A673 (cell line): ENCODE data around the gene SUOX. TPM values are rescaled to one million over a fixed set of nuclear protein-coding genes. Genes with fewer than 3 reads are reported as not detected.

Source experiments
- BruUV-seq: library from RNA; stranded (reverse); fragments of 400-500 nt; replicated peaks from 2 replicates; lab custom pipeline; 2021; lab: Mats Ljungman, UMichigan
- CTCF ChIA-PET: fragments of 300-600 bp; sonication (Branson Sonifier 250); formaldehyde crosslinking; loops from one replicate; lab custom pipeline; 2022; ENCODE audit warnings: antibody characterized with exemption; lab: Charles Lee
- POLR2A ChIA-PET: fragments of 300-600 bp; sonication (Branson Sonifier 250); formaldehyde crosslinking; loops from one replicate; lab custom pipeline; 2022; ENCODE audit warnings: antibody characterized with exemption; ENCODE audit not compliant: low non-redundant PET; lab: Charles Lee
- DNase-seq: peaks from one replicate; pipeline ENCODE4 v3.0.0-alpha.2; 2015; ENCODE audit warnings: low spot score
- H3K27ac ChIP-seq: fragments of 200-600 bp; sonication (generic); 2 replicates; pipeline ENCODE4 v1.5.1; 2016; ENCODE audit warnings: mixed run types, low read depth, mild to moderate bottlenecking, mixed read lengths, antibody characterized with exemption, low read length; ENCODE audit not compliant: poor library complexity, severe bottlenecking
- H3K27me3 ChIP-seq: fragments of 200-600 bp; sonication (generic); replicated peaks from 2 replicates; pipeline ENCODE4 v1.6.1; 2017; ENCODE audit warnings: mixed run types, low read depth, mild to moderate bottlenecking, mixed read lengths, antibody characterized with exemption, low read length; ENCODE audit not compliant: insufficient read depth, poor library complexity
- H3K36me3 ChIP-seq: fragments of 200-600 bp; sonication (generic); 2 replicates; pipeline ENCODE4 v1.6.1; 2016; ENCODE audit warnings: mixed run types, mild to moderate bottlenecking, mixed read lengths, antibody characterized with exemption, low read length; ENCODE audit not compliant: insufficient read depth, poor library complexity, severe bottlenecking
- H3K4me1 ChIP-seq: fragments of 200-600 bp; sonication (generic); 2 replicates; pipeline ENCODE4 v1.6.1; 2017; ENCODE audit warnings: mixed run types, mild to moderate bottlenecking, mixed read lengths, antibody characterized with exemption, low read length; ENCODE audit not compliant: insufficient read depth, poor library complexity, severe bottlenecking
- H3K4me3 ChIP-seq: fragments of 200-600 bp; sonication (generic); 2 replicates; pipeline ENCODE4 v1.5.1; 2016; ENCODE audit warnings: low read depth, mixed run types, mild to moderate bottlenecking, mixed read lengths, low read length; ENCODE audit not compliant: poor library complexity, severe bottlenecking
- H3K9me3 ChIP-seq: fragments of 200-600 bp; sonication (generic); 2 replicates; pipeline ENCODE4 v1.6.1; 2016; ENCODE audit warnings: mixed run types, low read depth, mild to moderate bottlenecking, mixed read lengths, antibody characterized with exemption, low read length; ENCODE audit not compliant: poor library complexity, severe bottlenecking
- EZH2 ChIP-seq: fragments of 200-600 bp; sonication (generic); IDR thresholded peaks from 2 replicates; pipeline ENCODE4 v1.6.1; 2017; ENCODE audit warnings: borderline replicate concordance, low read depth, mild to moderate bottlenecking, mixed read lengths, antibody characterized with exemption, low read length; ENCODE audit not compliant: poor library complexity, severe bottlenecking
- intact Hi-C: fragments of 100-400 bp; cut with micrococcal nuclease; formaldehyde crosslinking; loops from one replicate; pipeline ENCODE4 v1.10.0; 2022; ENCODE audit not compliant: unreplicated experiment
- total RNA-seq: library from RNA; stranded (reverse); gene quantifications from 2 replicates; pipeline ENCODE4 v1.2.3, GENCODE V29; 2021
- TF ChIP-seq, protein P1 (sequence below): fragments of 300-800, 200-600 bp; sonication (generic); conservative IDR thresholded peaks from 2 replicates; pipeline ENCODE4 v1.5.1; 2017; ENCODE audit warnings: low read depth, mild to moderate bottlenecking, antibody characterized with exemption, low read length, moderate library complexity, mixed read lengths

SUOX gene
- total RNA-seq, 1 experiment from 2014 or later = 2.2 TPM

DNA sequence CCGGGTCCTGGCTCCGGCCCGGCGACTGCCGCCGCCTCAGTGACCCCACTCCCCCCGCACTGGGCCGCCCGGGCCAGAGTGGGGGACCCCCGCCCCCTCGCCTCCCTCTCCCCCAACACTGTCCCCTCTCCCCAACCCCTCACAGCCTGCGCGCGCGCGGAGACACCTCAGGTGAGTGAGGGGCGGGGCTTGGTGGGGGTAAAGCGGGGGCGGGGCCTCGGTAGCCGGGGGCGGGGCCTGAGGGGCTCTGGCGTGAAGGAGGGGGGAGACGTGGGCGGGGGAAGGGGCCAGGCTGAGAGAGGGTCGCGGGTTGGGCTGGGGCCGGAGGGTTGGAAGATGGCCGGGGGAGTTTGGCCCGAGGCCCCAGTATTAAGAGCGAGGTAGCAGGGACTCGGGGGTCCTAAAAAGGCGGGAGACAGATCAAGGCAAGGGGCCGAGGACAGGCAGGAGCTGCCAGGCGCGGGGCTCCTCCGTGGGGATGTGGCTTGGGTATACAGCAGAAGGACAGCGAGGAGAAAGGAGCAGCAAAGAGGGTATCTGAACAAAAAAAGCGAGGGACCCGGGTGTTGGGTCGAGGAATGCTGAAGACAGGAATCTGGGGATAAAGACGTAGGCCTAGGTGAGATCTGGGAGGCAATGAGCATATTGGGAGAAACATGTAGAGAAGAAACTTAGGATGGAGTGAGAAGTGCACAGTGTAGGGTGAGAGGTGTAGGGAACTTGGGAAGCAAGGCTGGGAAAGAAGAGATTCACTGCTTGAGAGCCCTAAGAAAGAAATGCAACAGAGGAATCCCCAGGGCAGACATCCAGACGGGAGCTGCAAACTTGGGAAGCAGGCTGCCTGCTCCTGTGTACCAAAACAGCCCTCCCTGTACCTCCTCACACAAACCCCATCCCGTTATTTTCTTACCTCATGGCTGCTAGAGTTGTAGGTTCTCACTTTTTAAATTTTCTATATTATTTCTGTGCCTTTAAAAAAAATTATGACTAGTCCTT lies 10.8 kb downstream of the SUOX start:
- DNase-seq = peak; percentile 55
- POLR2A ChIA-PET = interaction anchor here (0.7 kb wide), 2 partner anchors 179 to 1666 kb away, joined by 4 to 5 read pairs; no protein-coding TSS in a partner anchor
- H3K27ac ChIP-seq = peak overlapping the region; percentile 79

DNA sequence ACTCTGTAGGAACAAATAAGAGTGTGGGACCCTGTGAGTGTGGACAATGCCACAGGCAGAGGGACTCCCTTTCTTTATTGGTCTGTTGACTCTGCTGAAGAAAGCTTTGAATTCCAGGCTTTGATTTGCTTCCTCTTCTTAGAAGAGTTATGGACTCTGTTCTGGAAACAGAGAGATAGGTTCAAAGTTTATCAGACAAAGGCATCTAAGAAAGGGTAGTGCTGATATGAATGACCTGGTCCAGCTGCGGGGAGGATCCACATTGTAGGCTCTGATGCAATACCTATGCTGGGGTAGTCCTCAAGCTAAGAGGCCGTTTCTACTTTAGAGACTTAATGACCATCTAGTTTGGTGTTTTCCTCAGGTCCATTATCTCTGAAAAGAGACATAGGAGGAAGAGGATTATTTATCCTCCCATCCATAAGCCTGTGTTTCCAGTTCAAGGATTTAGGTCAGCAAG lies 13.1 kb downstream of the SUOX start:
- no peaks in the 10 kb centered on the region for H3K9me3 ChIP-seq
- H3K27ac ChIP-seq = no peak overlapping the region
- POLR2A ChIA-PET = interaction anchor here (0.7 kb wide), 1 partner anchor 36 kb away, joined by 4 read pairs; no protein-coding TSS in a partner anchor
- H3K4me3 ChIP-seq = no peak overlapping the region
- CTCF ChIA-PET = interaction anchor here (0.9 kb wide), 1 partner anchor 14 kb away, joined by 5 read pairs; no protein-coding TSS in a partner anchor
- TSS peak; percentile 36 for BruUV-seq
- H3K27me3 ChIP-seq = no peaks in the 10 kb centered on the region
- peaks cover 4% of the 10 kb centered on the region for H3K4me1 ChIP-seq
- no peak for DNase-seq
- intact Hi-C loops = loop anchor here (2.0 kb wide), 1 partner anchor 27 kb away; no protein-coding TSS in a partner anchor
- no peak for TF ChIP-seq EZH2
- TF ChIP-seq, protein P1, sequence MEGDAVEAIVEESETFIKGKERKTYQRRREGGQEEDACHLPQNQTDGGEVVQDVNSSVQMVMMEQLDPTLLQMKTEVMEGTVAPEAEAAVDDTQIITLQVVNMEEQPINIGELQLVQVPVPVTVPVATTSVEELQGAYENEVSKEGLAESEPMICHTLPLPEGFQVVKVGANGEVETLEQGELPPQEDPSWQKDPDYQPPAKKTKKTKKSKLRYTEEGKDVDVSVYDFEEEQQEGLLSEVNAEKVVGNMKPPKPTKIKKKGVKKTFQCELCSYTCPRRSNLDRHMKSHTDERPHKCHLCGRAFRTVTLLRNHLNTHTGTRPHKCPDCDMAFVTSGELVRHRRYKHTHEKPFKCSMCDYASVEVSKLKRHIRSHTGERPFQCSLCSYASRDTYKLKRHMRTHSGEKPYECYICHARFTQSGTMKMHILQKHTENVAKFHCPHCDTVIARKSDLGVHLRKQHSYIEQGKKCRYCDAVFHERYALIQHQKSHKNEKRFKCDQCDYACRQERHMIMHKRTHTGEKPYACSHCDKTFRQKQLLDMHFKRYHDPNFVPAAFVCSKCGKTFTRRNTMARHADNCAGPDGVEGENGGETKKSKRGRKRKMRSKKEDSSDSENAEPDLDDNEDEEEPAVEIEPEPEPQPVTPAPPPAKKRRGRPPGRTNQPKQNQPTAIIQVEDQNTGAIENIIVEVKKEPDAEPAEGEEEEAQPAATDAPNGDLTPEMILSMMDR = no peak
- no peaks in the 10 kb centered on the region for H3K36me3 ChIP-seq

More for the DNA sequence above, 10.8 kb downstream of the SUOX start:
- TF ChIP-seq, protein P1 = no peak
- no peak for TF ChIP-seq EZH2
- Histone ChIP-seq H3K4me1 (peaks cover 4% of the 10 kb centered on the region), H3K36me3 (no peaks in the 10 kb centered on the region), H3K27me3 (no peaks in the 10 kb centered on the region), H3K9me3 (no peaks in the 10 kb centered on the region), H3K4me3 (peak overlapping the region; percentile 86)
- intact Hi-C loops = no loop called here
- CTCF ChIA-PET = no interaction called here
- BruUV-seq = no TSS peak

DNA sequence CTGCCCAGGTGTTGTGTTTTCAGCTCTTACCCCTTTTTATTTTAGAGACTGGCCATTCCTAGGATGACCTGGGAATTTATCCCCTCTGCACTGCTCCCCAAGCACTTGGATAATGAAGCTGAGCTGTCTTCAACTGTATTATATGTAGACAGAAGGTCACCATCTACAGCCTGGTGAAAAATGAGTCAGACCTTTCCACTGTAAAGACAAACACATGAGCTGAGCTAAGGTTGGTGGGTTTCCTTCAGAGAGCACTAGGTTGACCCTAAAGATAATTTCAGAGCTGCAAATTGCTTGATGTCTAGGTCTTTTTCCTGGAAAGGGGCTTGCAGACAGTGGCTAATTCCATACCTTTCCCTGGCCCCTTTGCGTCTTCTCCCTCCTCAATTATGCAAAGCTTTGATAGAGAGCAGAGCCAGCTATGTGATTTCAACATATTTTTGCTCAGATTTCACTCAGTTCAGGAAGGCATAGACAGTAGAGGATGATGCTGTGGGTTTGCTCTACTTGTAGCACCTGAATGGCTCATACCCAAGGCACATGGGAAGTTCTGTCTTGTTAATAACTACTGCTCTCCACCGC lies 14.5 kb downstream of the SUOX start:
- no TSS peak for BruUV-seq
- H3K4me1 ChIP-seq = peaks cover 4% of the 10 kb centered on the region
- intact Hi-C loops = loop anchor here (2.0 kb wide), 1 partner anchor 25 kb away; no protein-coding TSS in a partner anchor
- no peaks in the 10 kb centered on the region for H3K36me3 ChIP-seq
- no peak for TF ChIP-seq EZH2
- TF ChIP-seq, protein P1 = no peak
- H3K9me3 ChIP-seq = no peaks in the 10 kb centered on the region
- H3K27ac ChIP-seq = no peak overlapping the region
- H3K27me3 ChIP-seq = no peaks in the 10 kb centered on the region
- CTCF ChIA-PET = interaction anchor here (0.9 kb wide), 1 partner anchor 69 kb away, joined by 4 read pairs; no protein-coding TSS in a partner anchor
- DNase-seq = no peak
- POLR2A ChIA-PET = no interaction called here
- no peak overlapping the region for H3K4me3 ChIP-seq
